ENCODE results near the gene EPN2. TPM values are rescaled to one million over a fixed set of nuclear protein-coding genes. Genes with fewer than 3 reads are reported as not detected.
A peak's percentile ranks its signal among the peaks of the same experiment; 100 is the strongest.
"Not testable (repeated sequence)": the region's sequence is repeated elsewhere in the genome, so short reads cannot be mapped to it uniquely, and the experiment has no call there.

The EPN2 gene
- total RNA-seq, 1 experiment from 2014 or later: 113 TPM

DNA sequence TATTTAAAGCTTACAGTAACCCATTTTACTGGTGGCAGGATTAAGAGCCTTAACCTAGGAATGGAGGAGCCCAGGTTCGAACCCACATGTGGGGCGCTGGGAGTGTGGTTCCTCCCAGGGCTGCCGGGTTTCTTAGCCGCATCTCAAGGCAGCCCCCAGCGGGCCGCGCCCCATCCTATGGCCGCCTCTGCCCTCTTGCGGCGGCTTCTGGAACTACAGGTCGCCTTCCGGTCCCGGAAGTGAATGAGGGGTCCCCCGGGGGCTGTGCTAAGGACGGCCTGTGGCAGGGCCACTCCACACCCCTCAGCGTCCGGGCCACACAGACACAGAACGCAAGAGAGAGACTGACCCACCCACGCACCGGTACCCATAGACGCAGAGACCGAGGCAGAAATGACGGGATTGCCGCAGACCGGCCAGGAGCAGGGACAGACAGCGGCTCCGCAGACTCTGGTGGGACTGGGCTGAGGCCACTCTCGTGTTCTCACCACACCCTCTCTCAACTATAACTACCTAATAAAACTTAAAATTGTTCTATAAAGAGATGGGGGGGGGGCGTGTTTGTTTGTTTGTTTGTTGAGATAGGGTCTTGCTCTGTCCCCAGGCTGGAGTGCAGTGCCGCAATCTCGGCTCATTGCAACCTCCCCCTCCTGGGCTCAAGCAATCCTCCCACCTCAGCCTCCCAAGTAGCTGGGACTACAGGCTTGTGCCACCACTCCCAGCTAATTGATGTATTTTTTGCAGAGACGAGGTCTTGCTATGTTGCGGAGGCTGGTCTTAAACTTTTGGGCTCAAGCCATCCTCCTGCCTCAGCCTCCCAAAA, 40.6 kb upstream of the EPN2 start:
- H3K4me1 ChIP-seq (replicated peaks; ENCODE audit: insufficient read depth); CTCF ChIA-PET; intact Hi-C loops (cut with micrococcal nuclease; ENCODE audit: unreplicated experiment); H3K36me3 ChIP-seq (ENCODE audit: low read depth); H3K27ac ChIP-seq; H3K9me2 ChIP-seq (ENCODE audit: insufficient read depth); H3K79me2 ChIP-seq (ENCODE audit: low read depth); H3F3A ChIP-seq (ENCODE audit: insufficient read depth, low read depth); H3K27me3 ChIP-seq (ENCODE audit: insufficient read depth, low read depth); H3K9me3 ChIP-seq (ENCODE audit: insufficient read depth, low read depth); H4K20me1 ChIP-seq (ENCODE audit: insufficient read depth); H2AFZ ChIP-seq; POLR2A ChIA-PET (ENCODE audit: unreplicated experiment): not testable (repeated sequence)
- Histone ChIP-seq H3K4me2 (peak overlapping the region; percentile 64), H3K4me3 (peak overlapping the region; percentile 57; the same call in 1 of the 2 replicates)
- TF ChIP-seq, protein P1, sequence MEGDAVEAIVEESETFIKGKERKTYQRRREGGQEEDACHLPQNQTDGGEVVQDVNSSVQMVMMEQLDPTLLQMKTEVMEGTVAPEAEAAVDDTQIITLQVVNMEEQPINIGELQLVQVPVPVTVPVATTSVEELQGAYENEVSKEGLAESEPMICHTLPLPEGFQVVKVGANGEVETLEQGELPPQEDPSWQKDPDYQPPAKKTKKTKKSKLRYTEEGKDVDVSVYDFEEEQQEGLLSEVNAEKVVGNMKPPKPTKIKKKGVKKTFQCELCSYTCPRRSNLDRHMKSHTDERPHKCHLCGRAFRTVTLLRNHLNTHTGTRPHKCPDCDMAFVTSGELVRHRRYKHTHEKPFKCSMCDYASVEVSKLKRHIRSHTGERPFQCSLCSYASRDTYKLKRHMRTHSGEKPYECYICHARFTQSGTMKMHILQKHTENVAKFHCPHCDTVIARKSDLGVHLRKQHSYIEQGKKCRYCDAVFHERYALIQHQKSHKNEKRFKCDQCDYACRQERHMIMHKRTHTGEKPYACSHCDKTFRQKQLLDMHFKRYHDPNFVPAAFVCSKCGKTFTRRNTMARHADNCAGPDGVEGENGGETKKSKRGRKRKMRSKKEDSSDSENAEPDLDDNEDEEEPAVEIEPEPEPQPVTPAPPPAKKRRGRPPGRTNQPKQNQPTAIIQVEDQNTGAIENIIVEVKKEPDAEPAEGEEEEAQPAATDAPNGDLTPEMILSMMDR (conservative IDR thresholded peaks at IDR 0.05): peak; percentile 55
- TSS peak; percentile 95 for BruUV-seq (replicated peaks)
- peak in 1 of 2 experiments; percentile 74 for DNase-seq

DNA sequence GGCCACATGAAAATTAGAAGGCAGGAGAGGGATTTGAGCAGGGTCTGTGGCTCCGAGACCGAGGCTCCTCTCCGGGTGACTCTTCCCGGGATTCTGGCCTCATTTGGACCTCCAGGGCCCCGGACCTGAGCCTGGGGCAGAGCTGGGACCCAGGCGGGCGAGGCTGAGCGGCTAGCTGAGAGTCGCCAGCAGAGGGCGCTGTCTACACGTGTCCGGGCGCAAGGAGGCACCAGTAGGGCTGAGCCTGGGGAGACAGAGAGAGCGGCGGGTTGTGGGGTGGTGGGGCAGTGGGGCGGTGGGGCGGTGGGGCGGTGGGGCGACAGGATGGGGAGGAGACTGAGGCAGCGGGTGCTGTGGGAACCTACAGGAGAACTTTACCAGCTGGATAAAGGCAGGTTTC, 34.7 kb upstream of the EPN2 start:
- H3K9me2 ChIP-seq (ENCODE audit: insufficient read depth); H3K4me1 ChIP-seq (replicated peaks; ENCODE audit: insufficient read depth); BruUV-seq (replicated peaks); intact Hi-C loops (cut with micrococcal nuclease; ENCODE audit: unreplicated experiment); H4K20me1 ChIP-seq (ENCODE audit: insufficient read depth); H3K9me3 ChIP-seq (ENCODE audit: insufficient read depth, low read depth); H3F3A ChIP-seq (ENCODE audit: insufficient read depth, low read depth); H3K36me3 ChIP-seq (ENCODE audit: low read depth); H3K27ac ChIP-seq; CTCF ChIA-PET; H3K4me2 ChIP-seq; H3K27me3 ChIP-seq (ENCODE audit: insufficient read depth, low read depth); H2AFZ ChIP-seq; H3K4me3 ChIP-seq; H3K79me2 ChIP-seq (ENCODE audit: low read depth); DNase-seq; POLR2A ChIA-PET (ENCODE audit: unreplicated experiment): not testable (repeated sequence)

DNA sequence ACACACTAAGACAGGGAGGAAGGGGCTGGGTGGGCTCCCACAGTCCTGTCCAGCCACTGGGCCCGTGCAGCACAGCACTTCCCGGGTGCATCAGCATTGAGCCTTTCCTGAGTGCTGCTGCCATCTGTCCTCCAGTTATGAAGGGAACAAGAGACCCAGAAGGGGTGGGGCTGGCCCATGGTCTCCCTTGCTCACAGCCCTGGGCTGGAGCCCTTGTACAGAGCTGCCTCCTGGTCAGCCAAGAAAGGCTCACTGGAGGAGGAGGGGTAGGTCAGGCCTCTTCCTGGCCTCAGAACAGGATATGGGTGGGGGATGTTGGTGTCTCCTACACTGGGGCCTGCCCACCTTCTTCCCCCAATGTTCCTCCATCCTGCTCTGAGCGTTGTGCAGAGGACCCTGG, 33.7 kb upstream of the EPN2 start:
- intact Hi-C loops (cut with micrococcal nuclease; ENCODE audit: unreplicated experiment); H3K4me3 ChIP-seq; H3K4me2 ChIP-seq; BruUV-seq (replicated peaks); H3K36me3 ChIP-seq (ENCODE audit: low read depth); H3K79me2 ChIP-seq (ENCODE audit: low read depth); H3F3A ChIP-seq (ENCODE audit: insufficient read depth, low read depth); H4K20me1 ChIP-seq (ENCODE audit: insufficient read depth); H3K27ac ChIP-seq; H2AFZ ChIP-seq; H3K4me1 ChIP-seq (replicated peaks; ENCODE audit: insufficient read depth); H3K27me3 ChIP-seq (ENCODE audit: insufficient read depth, low read depth); DNase-seq; POLR2A ChIA-PET (ENCODE audit: unreplicated experiment); CTCF ChIA-PET; H3K9me3 ChIP-seq (ENCODE audit: insufficient read depth, low read depth); H3K9me2 ChIP-seq (ENCODE audit: insufficient read depth): not testable (repeated sequence)

DNA sequence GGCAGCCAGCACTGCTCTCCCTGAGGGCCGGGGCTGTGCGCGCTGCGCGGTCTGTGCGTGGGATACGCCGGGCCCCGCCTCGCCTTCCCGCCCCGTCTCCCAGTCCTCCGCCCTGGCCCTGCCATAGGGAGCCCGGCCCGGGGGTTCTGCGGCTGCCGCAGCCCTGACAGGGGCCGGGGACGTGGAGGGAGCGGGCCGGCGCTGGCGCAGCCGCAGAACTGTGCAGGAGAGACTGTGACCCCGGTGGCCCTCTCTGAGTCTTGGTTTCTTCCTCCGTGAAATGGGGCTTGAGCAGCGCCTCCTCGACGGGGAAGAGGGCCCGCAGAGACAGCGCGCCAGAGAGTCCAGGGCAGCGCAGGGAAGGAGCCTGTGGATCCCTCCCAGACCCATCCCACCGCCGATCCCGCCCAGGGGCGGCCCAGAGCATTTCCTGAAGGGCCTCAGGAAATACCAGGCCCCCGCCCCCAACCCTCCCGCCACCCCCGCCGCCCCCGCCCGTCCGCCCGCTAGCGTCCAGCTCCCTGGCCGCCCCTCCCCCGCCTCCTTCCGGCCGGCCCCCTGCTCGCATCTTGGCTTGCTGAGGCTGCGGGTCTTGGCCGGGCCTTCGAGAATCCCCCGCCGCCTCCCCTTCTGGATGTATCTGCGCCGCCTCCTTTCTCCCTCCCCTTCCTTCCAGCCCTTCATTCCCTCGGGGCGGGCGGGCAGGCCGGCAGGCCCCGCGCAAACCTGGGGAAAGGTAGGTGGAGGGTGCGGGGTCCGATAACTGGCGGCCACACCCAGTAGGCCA, 21.9 kb upstream of the EPN2 start:
- H2AFZ ChIP-seq; H3K36me3 ChIP-seq (ENCODE audit: low read depth); intact Hi-C loops (cut with micrococcal nuclease; ENCODE audit: unreplicated experiment); H3K27ac ChIP-seq; H4K20me1 ChIP-seq (ENCODE audit: insufficient read depth); CTCF ChIA-PET; H3K4me2 ChIP-seq; H3F3A ChIP-seq (ENCODE audit: insufficient read depth, low read depth); BruUV-seq (replicated peaks); H3K9me3 ChIP-seq (ENCODE audit: insufficient read depth, low read depth); H3K9me2 ChIP-seq (ENCODE audit: insufficient read depth); DNase-seq; POLR2A ChIA-PET (ENCODE audit: unreplicated experiment); H3K79me2 ChIP-seq (ENCODE audit: low read depth); H3K27me3 ChIP-seq (ENCODE audit: insufficient read depth, low read depth); H3K4me3 ChIP-seq; H3K4me1 ChIP-seq (replicated peaks; ENCODE audit: insufficient read depth): not testable (repeated sequence)

DNA sequence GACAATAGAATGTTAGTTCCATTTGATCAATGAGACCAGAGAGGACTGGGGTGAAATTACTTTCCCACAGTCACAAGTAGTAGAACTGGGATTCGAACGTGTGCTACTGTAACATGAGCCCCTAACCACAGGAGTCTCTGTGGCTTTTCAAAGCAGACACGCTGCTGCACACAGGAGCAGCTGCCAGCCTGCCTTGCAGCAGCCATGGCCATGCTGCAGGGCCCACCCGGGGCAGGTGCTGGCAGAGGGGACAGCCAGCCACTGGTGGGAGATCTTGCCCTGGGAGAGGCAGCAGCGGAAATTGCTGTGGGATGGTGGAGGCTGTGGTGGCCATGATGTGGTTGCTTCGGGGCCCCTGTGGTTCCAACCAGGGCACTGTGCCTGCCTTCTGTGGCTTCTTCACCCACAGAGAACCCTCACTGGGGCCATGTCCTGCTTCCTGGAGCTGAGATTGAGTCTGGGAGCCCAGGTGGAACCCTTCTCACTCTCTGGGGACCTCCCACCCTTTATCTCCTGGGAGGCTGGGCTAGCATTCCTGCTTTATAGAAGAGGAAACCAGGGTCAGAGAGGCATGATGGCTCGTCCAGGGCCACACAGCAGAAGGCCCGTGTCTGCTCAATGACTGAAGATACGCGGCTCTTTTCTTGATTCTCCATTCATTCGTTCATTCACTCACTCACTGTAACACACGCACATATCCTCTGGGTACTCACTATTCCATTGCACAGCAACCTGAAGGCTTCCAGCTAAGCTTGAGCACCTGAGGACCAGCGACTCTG, 20.8 kb upstream of the EPN2 start:
- DNase-seq; POLR2A ChIA-PET (ENCODE audit: unreplicated experiment); H4K20me1 ChIP-seq (ENCODE audit: insufficient read depth); H3K4me3 ChIP-seq; H3K79me2 ChIP-seq (ENCODE audit: low read depth); H3K27ac ChIP-seq; BruUV-seq (replicated peaks); H3K36me3 ChIP-seq (ENCODE audit: low read depth); H2AFZ ChIP-seq; H3K9me3 ChIP-seq (ENCODE audit: insufficient read depth, low read depth); H3K27me3 ChIP-seq (ENCODE audit: insufficient read depth, low read depth); CTCF ChIA-PET; H3K4me2 ChIP-seq; H3K9me2 ChIP-seq (ENCODE audit: insufficient read depth); H3K4me1 ChIP-seq (replicated peaks; ENCODE audit: insufficient read depth); H3F3A ChIP-seq (ENCODE audit: insufficient read depth, low read depth); intact Hi-C loops (cut with micrococcal nuclease; ENCODE audit: unreplicated experiment): not testable (repeated sequence)

DNA sequence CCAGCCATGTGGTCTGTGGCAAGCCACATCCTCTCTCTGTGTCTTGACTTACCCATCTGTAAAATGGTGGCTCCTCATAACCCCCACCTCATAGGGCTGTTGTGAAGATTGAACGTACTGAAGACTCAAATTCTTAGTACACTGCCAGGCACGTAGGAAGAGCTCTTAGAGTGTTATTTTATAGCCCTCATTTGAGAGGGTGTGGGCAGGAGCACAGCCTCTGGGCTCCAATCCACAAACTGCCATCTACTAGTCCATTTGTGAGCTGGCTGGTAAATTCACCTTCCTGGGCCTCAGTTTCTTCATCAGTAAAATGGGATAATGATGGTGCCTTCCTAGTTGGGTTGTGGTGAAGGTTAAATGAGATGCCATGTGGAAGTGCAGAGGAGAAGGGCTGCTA, 18.3 kb upstream of the EPN2 start:
- CTCF ChIA-PET; H3K4me2 ChIP-seq; H3K27me3 ChIP-seq (ENCODE audit: insufficient read depth, low read depth); H3K9me3 ChIP-seq (ENCODE audit: insufficient read depth, low read depth); H3K9me2 ChIP-seq (ENCODE audit: insufficient read depth); H4K20me1 ChIP-seq (ENCODE audit: insufficient read depth); H3F3A ChIP-seq (ENCODE audit: insufficient read depth, low read depth); POLR2A ChIA-PET (ENCODE audit: unreplicated experiment); H3K4me1 ChIP-seq (replicated peaks; ENCODE audit: insufficient read depth); H2AFZ ChIP-seq; BruUV-seq (replicated peaks); intact Hi-C loops (cut with micrococcal nuclease; ENCODE audit: unreplicated experiment); H3K79me2 ChIP-seq (ENCODE audit: low read depth); H3K36me3 ChIP-seq (ENCODE audit: low read depth); H3K4me3 ChIP-seq; DNase-seq; H3K27ac ChIP-seq: not testable (repeated sequence)

All from PC-9 (cell line).